Mucosa of rectum (tissue), 2 donors: ENCODE results near the gene PABPC1L.

Experiments used
- H3K27ac ChIP-seq, 2 donors: one replicate each; pipeline ENCODE4 v1.7.0; 2013; ENCODE audit warnings: inconsistent platforms in 2 of 2, low read depth in 2 of 2, low read length in 2 of 2
- H3K27me3 ChIP-seq, 2 donors: one replicate each; pipeline ENCODE4 v1.7.0; 2013; ENCODE audit warnings: low read length in 2 of 2; ENCODE audit not compliant: control insufficient read depth in 2 of 2, insufficient read depth in 2 of 2
- H3K36me3 ChIP-seq, 2 donors: one replicate each; pipeline ENCODE4 v1.7.0; 2013; ENCODE audit warnings: low read length in 2 of 2; ENCODE audit not compliant: control insufficient read depth in 2 of 2, insufficient read depth in 2 of 2
- H3K4me1 ChIP-seq, 2 donors: one replicate each; pipeline ENCODE4 v1.7.0; 2013; ENCODE audit warnings: low read length in 2 of 2, mild to moderate bottlenecking in 1 of 2; ENCODE audit not compliant: control insufficient read depth in 2 of 2, insufficient read depth in 2 of 2
- H3K4me3 ChIP-seq, 2 donors: one replicate each; pipeline ENCODE4 v1.7.0; 2013; ENCODE audit warnings: low read length in 2 of 2
- H3K9ac ChIP-seq, 2 donors: one replicate each; pipeline ENCODE4 v1.7.0; 2013; ENCODE audit warnings: low read length in 2 of 2, low read depth in 1 of 2, mild to moderate bottlenecking in 1 of 2
- H3K9me3 ChIP-seq, 2 donors: one replicate each; pipeline ENCODE4 v1.7.0; 2013; ENCODE audit warnings: low read length in 2 of 2; ENCODE audit not compliant: control insufficient read depth in 2 of 2
- donor health status: healthy.
- donor health status: Normal muscosa, but diverticular disease.

The PABPC1L gene

DNA sequence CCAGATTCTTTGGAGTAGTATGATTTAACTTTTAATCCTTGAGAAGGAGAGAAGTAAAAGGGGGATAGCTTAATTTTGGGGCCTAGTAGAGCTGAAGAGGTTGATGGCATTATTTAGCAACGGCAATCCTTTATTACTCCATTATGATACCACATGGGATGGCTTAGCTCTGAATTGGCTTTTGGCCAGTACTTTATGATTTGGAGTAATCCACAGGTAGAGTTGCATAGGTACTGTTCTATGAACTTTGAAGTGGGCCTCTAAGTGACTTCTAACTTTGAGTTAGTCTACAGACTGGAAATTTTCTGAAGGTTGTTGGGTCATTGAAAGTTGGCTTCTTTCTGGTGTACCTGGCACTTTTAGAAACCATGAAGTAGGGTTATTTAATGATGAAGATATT is 12.7 kb upstream of the PABPC1L start:
- H3K9ac ChIP-seq = no peak overlapping the region
- H3K4me3 ChIP-seq = no peak overlapping the region
- no peaks in the 10 kb centered on the region for H3K27me3 ChIP-seq
- no peaks in the 10 kb centered on the region for H3K9me3 ChIP-seq
- H3K27ac ChIP-seq = peak overlapping the region in 1 of 2 donors; percentile 19
- peaks cover 8 to 11% of the 10 kb centered on the region in 2 donors for H3K4me1 ChIP-seq
- peaks cover 11 to 22% of the 10 kb centered on the region in 2 donors for H3K36me3 ChIP-seq

DNA sequence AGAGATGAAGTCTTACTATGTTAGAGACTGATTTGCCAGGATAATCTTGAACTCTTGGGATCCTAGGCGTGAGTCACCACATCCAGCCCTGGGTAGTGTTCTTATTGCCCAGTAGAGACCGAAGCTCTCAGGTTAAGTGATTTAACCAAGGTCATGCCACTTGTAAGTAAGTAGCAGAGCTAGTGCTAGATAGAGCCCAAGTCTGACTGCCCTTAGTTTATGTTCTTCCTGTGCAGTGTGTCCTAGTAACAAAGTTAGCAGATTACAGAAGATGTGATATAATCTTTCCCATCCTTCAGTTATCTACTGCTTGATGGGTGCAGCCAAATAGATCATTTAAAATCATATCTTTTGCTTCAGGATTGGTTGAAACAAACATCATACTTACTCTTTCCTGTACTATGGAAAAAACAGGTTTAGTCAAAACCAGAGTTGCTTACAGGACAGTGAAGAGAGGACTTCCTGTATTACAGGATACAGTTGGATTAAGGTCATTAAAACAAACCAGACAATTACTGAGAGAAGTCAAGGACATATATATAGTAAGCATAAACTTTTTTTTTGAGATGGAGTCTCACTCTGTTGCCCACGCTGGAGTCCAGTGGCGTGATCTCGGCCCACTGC is 9.5 kb upstream of the PABPC1L start:
- Histone ChIP-seq H3K27ac (no peak overlapping the region), H3K9ac (no peak overlapping the region), H3K4me1 (peaks cover 5% of the 10 kb centered on the region in 2 donors), H3K9me3 (no peaks in the 10 kb centered on the region), H3K36me3 (peaks cover 43 to 49% of the 10 kb centered on the region in 2 donors), H3K27me3 (no peaks in the 10 kb centered on the region), H3K4me3 (no peak overlapping the region)

DNA sequence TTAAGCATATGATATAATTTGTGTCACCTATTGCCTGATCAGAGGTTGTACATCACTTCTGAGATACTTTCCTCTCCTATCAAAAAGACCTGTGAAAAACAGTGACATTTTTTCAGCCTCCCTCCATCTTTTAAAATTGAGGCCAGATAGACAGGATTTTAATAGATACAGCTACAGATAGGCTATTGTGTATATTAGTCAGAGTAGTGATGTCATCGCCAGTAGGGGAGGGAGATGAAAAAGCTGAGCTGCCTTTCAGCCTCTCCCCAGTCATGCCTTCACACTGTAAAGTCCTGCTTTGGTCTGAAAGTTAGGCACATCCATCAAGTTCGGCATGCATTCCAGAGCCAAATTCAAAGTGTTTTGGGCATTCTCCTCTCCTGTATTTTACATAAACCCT is 7.9 kb upstream of the PABPC1L start:
- Histone ChIP-seq H3K27ac (no peak overlapping the region), H3K36me3 (peaks cover 59 to 62% of the 10 kb centered on the region in 2 donors), H3K4me1 (peaks cover 0 to 5% of the 10 kb centered on the region in 2 donors), H3K27me3 (no peaks in the 10 kb centered on the region), H3K4me3 (no peak overlapping the region), H3K9ac (no peak overlapping the region), H3K9me3 (no peaks in the 10 kb centered on the region)

DNA sequence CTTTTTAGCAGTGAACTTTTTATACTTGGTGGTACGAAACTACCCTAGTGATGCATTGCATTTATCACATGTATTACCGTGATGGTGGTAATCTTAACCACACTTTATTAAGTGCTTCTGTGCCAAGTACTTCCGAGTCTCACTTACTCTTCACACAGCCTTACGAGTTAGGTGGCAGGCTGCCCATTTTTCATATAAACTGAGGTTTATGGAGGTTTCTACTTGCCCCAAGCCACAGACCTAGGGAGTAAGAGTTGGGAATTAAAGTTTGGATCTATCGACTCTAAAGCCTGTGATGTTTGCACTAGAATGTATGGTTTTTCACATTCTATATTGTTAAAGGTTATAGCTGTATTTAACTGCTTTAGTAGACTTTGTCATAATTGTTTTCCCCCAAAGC is 5.5 kb upstream of the PABPC1L start:
- no peaks in the 10 kb centered on the region for H3K27me3 ChIP-seq
- H3K36me3 ChIP-seq = peaks cover 68% of the 10 kb centered on the region in 2 donors
- H3K4me3 ChIP-seq = no peak overlapping the region
- H3K9ac ChIP-seq = no peak overlapping the region
- no peak overlapping the region for H3K27ac ChIP-seq
- no peaks in the 10 kb centered on the region for H3K9me3 ChIP-seq
- peaks cover 0 to 3% of the 10 kb centered on the region in 2 donors for H3K4me1 ChIP-seq

DNA sequence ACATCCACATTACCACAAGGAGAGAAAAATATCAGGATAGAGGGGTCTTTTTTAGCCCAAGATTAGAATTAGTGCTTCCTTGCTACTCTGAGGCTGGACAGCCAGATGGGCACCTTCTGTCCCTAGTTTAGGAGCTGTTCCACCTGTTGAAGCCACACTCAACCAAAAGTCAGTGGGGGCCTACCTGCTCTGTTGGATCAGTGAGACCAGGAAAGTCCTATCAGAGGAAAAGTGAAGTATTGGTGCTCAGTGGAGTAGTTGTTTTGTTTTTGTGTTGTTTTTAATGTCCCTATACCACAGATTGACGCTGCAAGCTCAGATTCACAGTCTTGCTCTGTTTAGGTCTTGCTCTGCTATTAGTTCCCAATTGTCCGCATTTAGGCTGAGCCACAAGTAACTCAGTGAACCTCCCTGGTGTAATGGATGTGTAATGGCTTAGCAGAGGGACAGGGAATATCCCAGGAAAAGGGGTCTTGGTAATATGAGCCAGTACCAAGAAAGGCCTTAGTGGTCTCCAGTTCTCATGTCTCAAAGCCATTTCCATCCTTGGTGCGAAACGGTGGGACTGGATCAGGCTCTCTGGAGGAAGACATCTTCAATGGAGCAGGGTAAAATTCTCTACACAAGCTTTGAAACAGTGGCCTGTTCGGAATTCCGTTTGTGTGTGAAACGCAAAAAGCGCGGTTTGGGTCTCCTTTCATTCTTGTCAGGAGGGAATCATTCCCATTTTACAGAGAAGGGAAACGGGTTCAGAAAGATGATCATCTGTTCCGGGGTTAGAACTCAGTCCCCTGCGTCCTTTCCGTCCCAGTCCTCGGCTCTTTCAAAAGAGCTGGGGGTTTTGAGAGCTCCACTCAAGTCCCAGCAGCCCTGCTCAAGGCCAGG is 631 bp upstream of the PABPC1L start:
- Histone ChIP-seq H3K9ac (peak overlapping the region in 1 of 2 donors; percentile 4), H3K27me3 (no peaks in the 10 kb centered on the region), H3K27ac (no peak overlapping the region), H3K4me3 (peak overlapping the region; percentile 62 to 70), H3K36me3 (peaks cover 31 to 36% of the 10 kb centered on the region in 2 donors), H3K4me1 (peaks cover 7% of the 10 kb centered on the region in 2 donors), H3K9me3 (no peaks in the 10 kb centered on the region)

DNA sequence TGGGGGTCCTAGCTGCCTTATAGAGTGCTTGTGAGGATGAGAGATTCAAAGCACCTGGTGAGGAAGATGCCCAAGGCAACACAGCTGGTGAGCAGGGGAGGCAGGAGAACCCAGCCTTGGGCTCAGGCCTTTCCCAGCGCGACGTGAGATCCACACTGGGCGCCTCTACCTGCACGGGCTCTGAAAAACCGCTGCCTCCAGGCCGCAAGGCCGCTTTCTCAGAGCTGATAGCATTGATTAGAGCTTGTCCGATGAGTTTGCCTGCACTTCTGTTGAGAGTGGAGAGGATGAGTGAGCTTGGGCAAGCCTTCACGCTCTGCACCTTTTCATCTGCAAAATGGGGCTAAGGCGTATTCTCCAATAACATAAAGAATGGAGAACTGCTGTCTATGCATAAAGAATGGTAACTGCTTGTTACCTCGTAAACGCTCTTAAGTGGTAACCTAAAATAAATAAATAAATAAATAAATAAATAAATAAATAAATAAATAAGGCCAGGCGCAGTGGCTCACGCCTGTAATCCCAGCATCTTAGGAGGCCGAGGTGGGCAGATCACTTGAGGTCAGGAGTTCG is 916 bp downstream of the PABPC1L start:
- peaks cover 17 to 21% of the 10 kb centered on the region in 2 donors for H3K36me3 ChIP-seq

DNA sequence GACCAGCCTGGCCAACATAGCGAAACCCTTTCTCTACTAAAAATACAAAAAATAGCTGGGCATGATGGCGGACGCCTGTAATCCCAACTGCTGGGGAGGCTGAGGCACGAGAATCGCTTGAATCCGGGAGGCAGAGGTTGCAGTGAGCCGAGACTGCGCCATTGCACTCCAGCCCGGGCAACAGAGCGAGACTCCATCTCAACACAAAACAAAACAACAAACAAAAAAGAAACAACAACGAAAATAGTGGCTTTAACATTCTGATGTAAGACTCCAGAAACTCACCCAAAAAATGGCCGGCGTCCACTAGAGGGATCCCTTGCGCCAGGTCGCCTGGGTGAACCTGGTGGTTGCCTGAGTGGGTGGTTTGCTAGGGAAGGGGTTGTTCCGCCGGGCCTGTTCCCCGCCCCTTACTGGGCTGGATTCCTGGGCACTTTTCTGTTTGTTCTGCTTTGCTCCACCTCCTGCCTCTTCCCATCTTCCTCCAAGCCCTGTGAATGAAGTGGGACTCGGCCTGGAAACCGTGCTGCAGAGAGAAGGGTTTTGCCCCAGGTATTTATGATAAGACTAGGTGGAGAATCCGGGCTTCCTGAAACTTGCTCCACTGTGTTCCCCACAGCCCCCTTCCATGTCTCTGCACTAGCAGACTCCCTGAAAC is 1.5 kb downstream of the PABPC1L start:
- H3K9me3 ChIP-seq = no peaks in the 10 kb centered on the region
- H3K27ac ChIP-seq = no peak overlapping the region
- H3K36me3 ChIP-seq = peaks cover 11 to 14% of the 10 kb centered on the region in 2 donors
- no peaks in the 10 kb centered on the region for H3K27me3 ChIP-seq
- no peak overlapping the region for H3K4me3 ChIP-seq
- H3K4me1 ChIP-seq = peaks cover 7% of the 10 kb centered on the region in 2 donors
- no peak overlapping the region for H3K9ac ChIP-seq

More for the DNA sequence above, 916 bp downstream of the PABPC1L start:
- Histone ChIP-seq H3K4me1 (peaks cover 7% of the 10 kb centered on the region in 2 donors), H3K4me3 (peak overlapping the region in 1 of 2 donors; percentile 70), H3K27me3 (no peaks in the 10 kb centered on the region), H3K27ac (no peak overlapping the region), H3K9me3 (no peaks in the 10 kb centered on the region), H3K9ac (no peak overlapping the region)

DNA sequence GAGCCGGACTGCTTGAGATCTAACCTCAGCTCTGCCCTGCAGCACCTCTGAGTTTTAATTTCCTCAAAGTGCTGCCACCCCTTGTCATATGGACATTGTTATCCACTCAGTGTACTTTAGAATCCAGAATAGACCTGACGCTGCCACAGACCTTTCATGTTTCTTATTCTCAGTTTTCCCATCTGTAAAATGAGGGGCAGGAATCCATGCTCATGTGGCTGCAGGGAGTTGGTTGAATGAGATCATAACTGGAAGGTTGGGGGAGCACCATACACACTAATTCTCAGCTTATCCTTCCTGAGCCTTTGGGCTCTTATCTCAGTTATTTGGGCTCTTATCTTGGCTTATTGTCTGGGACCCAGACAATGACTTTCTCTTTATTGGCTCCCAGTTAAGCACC is 2.3 kb downstream of the PABPC1L start:
- Histone ChIP-seq H3K4me3 (no peak overlapping the region), H3K4me1 (peaks cover 7% of the 10 kb centered on the region in 2 donors), H3K9me3 (no peaks in the 10 kb centered on the region), H3K36me3 (peaks cover 4 to 6% of the 10 kb centered on the region in 2 donors), H3K27me3 (no peaks in the 10 kb centered on the region), H3K9ac (no peak overlapping the region), H3K27ac (no peak overlapping the region)

DNA sequence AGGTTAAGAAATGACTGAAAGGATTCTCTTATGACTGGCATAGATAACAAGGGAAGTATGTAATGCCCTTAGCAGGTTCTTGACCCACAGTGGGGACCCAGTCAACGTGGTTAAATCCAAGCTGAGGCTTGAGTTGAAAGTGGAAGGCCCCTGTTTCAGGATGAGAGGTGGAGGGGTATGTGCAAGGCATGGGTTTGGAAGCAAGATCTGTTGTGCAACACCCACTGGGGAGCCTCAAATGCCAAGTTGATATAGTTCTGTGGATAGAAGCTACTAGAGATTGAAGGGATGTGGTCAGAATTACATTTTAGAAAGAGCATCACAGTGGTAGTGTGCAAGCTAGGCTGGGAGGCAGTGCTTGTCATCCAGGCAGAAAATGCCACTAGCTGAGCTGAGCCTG is 5.1 kb downstream of the PABPC1L start:
- Histone ChIP-seq H3K9ac (no peak overlapping the region), H3K4me1 (peaks cover 0 to 7% of the 10 kb centered on the region in 2 donors), H3K27me3 (no peaks in the 10 kb centered on the region), H3K36me3 (no peaks in the 10 kb centered on the region), H3K27ac (no peak overlapping the region), H3K4me3 (no peak overlapping the region), H3K9me3 (no peaks in the 10 kb centered on the region)
